Hepatocyte (in vitro differentiated cells): ENCODE results near the gene AKAP12. TPM values are rescaled to one million over a fixed set of nuclear protein-coding genes. Genes with fewer than 3 reads are reported as not detected.
A peak's percentile ranks its signal among the peaks of the same experiment; 100 is the strongest.

Experiments used
- DNase-seq: peaks from one replicate; pipeline ENCODE4 v3.0.0-alpha.2; 2016; ENCODE audit warnings: low spot score
- H2AFZ ChIP-seq: fragments of 200-600 bp; sonication (generic); 2 replicates; pipeline ENCODE4 v1.6.0; 2016; ENCODE audit warnings: antibody characterized with exemption, mild to moderate bottlenecking
- H3K27ac ChIP-seq: fragments of 200-600 bp; sonication (generic); 2 replicates; pipeline ENCODE4 v1.5.1; 2016; ENCODE audit warnings: mild to moderate bottlenecking
- H3K27me3 ChIP-seq: fragments of 200-600 bp; sonication (generic); 2 replicates; pipeline ENCODE4 v1.6.1; 2016
- H3K36me3 ChIP-seq: fragments of 200-600 bp; sonication (generic); replicated peaks from 2 replicates; pipeline ENCODE4 v1.5.1; 2016; ENCODE audit warnings: low read depth; ENCODE audit not compliant: insufficient read depth
- H3K4me1 ChIP-seq: fragments of 200-600 bp; sonication (generic); 2 replicates; pipeline ENCODE4 v1.5.1; 2016; ENCODE audit warnings: mild to moderate bottlenecking, moderate library complexity; ENCODE audit not compliant: insufficient read depth
- H3K4me2 ChIP-seq: fragments of 200-600 bp; sonication (generic); 2 replicates; pipeline ENCODE4 v1.6.0; 2016
- H3K4me3 ChIP-seq: fragments of 200-600 bp; sonication (generic); 2 replicates; pipeline ENCODE4 v1.5.1; 2016; ENCODE audit warnings: mild to moderate bottlenecking
- H3K79me2 ChIP-seq: fragments of 200-600 bp; sonication (generic); 2 replicates; pipeline ENCODE4 v1.6.0; 2017; ENCODE audit warnings: mild to moderate bottlenecking
- H3K9me2 ChIP-seq: fragments of 200-600 bp; sonication (generic); replicated peaks from 2 replicates; pipeline ENCODE4 v1.6.0; 2017; ENCODE audit warnings: mild to moderate bottlenecking; ENCODE audit not compliant: insufficient read depth
- H3K9me3 ChIP-seq: fragments of 200-600 bp; sonication (generic); 2 replicates; pipeline ENCODE4 v1.5.1; 2016; ENCODE audit warnings: low read depth, mild to moderate bottlenecking
- H4K20me1 ChIP-seq: fragments of 200-600 bp; sonication (generic); 2 replicates; pipeline ENCODE4 v1.6.0; 2016; ENCODE audit warnings: mild to moderate bottlenecking; ENCODE audit not compliant: insufficient read depth, poor library complexity, severe bottlenecking
- EZH2 ChIP-seq: fragments of 200-600 bp; sonication (generic); IDR thresholded peaks from 2 replicates; pipeline ENCODE4 v1.6.1; 2016; ENCODE audit warnings: antibody characterized with exemption, mild to moderate bottlenecking, borderline replicate concordance
- EZH2phosphoT487 ChIP-seq: fragments of 200-600 bp; sonication (generic); IDR thresholded peaks from one replicate; pipeline ENCODE4 v1.6.1; 2018; ENCODE audit warnings: antibody characterized with exemption, mild to moderate bottlenecking, low read depth, moderate library complexity; ENCODE audit not compliant: unreplicated experiment, severe bottlenecking
- WGBS: methylation state at CpG from one replicate; pipeline ENCODE4 v1.1.6; 2016; ENCODE audit warnings: low lambda C conversion rate; ENCODE audit errors: missing lambda C conversion rate; 5-methylcytosine and 5-hydroxymethylcytosine counted together
- polyA plus RNA-seq: library from polyadenylated mRNA; unstranded; fragments of >200 nt; fragmentation: Nextera tagmentation; extraction: Ambion mirVana; gene quantifications from 2 replicates; pipeline ENCODE4 v1.2.1, GENCODE V29; 2016
- small RNA-seq: library from RNA; depleted of rRNA; stranded (forward); fragments of <200 nt; gene quantifications from one replicate; pipeline ENCODE3, GENCODE V24; 2014
- total RNA-seq: library from RNA; depleted of rRNA; stranded (reverse); fragments of >200 nt; gene quantifications from 2 replicates; pipeline ENCODE4 v1.2.3, GENCODE V29; 2014
- TF ChIP-seq, protein P1 (sequence below): fragments of 200-600 bp; sonication (generic); IDR thresholded peaks from 2 replicates; pipeline ENCODE4 v1.5.1; 2016; ENCODE audit warnings: antibody characterized with exemption, mild to moderate bottlenecking; ENCODE audit not compliant: poor library complexity

The AKAP12 gene
- total and polyA plus RNA-seq, 2 experiments from 2014 or later = 32.1 to 46.2 TPM

GRCh38 chr6:151402228-151402627, 162.5 kb downstream of the AKAP12 start:
- Histone ChIP-seq H3K4me1 (peaks cover 5% of the 10 kb centered on the region), H4K20me1 (peaks cover 49% of the 10 kb centered on the region), H3K27ac (no peak overlapping the region), H2AFZ (no peak overlapping the region), H3K9me2 (no peaks in the 10 kb centered on the region), H3K9me3 (no peaks in the 10 kb centered on the region), H3K4me2 (no peak overlapping the region), H3K36me3 (no peaks in the 10 kb centered on the region), H3K27me3 (no peaks in the 10 kb centered on the region), H3K79me2 (peaks cover 87% of the 10 kb centered on the region), H3K4me3 (no peak overlapping the region)
- DNase-seq = no peak
- TF ChIP-seq, protein P1, sequence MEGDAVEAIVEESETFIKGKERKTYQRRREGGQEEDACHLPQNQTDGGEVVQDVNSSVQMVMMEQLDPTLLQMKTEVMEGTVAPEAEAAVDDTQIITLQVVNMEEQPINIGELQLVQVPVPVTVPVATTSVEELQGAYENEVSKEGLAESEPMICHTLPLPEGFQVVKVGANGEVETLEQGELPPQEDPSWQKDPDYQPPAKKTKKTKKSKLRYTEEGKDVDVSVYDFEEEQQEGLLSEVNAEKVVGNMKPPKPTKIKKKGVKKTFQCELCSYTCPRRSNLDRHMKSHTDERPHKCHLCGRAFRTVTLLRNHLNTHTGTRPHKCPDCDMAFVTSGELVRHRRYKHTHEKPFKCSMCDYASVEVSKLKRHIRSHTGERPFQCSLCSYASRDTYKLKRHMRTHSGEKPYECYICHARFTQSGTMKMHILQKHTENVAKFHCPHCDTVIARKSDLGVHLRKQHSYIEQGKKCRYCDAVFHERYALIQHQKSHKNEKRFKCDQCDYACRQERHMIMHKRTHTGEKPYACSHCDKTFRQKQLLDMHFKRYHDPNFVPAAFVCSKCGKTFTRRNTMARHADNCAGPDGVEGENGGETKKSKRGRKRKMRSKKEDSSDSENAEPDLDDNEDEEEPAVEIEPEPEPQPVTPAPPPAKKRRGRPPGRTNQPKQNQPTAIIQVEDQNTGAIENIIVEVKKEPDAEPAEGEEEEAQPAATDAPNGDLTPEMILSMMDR = no peak
- TF ChIP-seq EZH2 (no peak), EZH2phosphoT487 (no peak)
- 96% methylated on average over 1 of the region's 1 CpG for WGBS

GRCh38 chr6:151403919-151404308, 164.1 kb downstream of the AKAP12 start:
- Histone ChIP-seq H3K4me2 (no peak overlapping the region), H3K27me3 (no peaks in the 10 kb centered on the region), H3K9me2 (no peaks in the 10 kb centered on the region), H3K79me2 (peaks cover 70% of the 10 kb centered on the region), H4K20me1 (peaks cover 33% of the 10 kb centered on the region), H3K4me1 (peaks cover 5% of the 10 kb centered on the region), H3K27ac (no peak overlapping the region), H3K36me3 (no peaks in the 10 kb centered on the region), H3K4me3 (no peak overlapping the region), H3K9me3 (no peaks in the 10 kb centered on the region), H2AFZ (no peak overlapping the region)
- 98% methylated on average over 3 of the region's 4 CpGs for WGBS
- TF ChIP-seq, protein P1 = no peak
- TF ChIP-seq EZH2phosphoT487 = no peak
- no peak for TF ChIP-seq EZH2
- DNase-seq = no peak

Small RNA genes lying within 50 kb of the gene (small RNA-seq; reads per million reads assigned to genes)
- gene RF00019 (not detected), gene RNU6-1247P (not detected), gene RNU6-300P (not detected), gene RNY4P20 (1.2 reads per million, percentile 77 among the genes with 10 or more reads in this experiment)

Other genes with a start within 250 kb of the AKAP12 start
- 17.3 and 17.4 TPM in 2 replicates for gene ZBTB2, start 151.6 kb downstream of the AKAP12 start, total RNA-seq
- gene ZBTB2, start 151.6 kb downstream of the AKAP12 start, polyA plus RNA-seq = 10.2 and 10.6 TPM in 2 replicates
- 41.9 and 43.5 TPM in 2 replicates for gene RMND1, start 212.2 kb downstream of the AKAP12 start, total RNA-seq
- 24.1 and 27.1 TPM in 2 replicates for gene RMND1, start 212.2 kb downstream of the AKAP12 start, polyA plus RNA-seq